ENCODE measurements around the gene COL21A1. TPM values are rescaled to one million over a fixed set of nuclear protein-coding genes. Genes with fewer than 3 reads are reported as not detected.

The COL21A1 gene
- total RNA-seq, 2 experiments from 2014 or later: not detected

DNA sequence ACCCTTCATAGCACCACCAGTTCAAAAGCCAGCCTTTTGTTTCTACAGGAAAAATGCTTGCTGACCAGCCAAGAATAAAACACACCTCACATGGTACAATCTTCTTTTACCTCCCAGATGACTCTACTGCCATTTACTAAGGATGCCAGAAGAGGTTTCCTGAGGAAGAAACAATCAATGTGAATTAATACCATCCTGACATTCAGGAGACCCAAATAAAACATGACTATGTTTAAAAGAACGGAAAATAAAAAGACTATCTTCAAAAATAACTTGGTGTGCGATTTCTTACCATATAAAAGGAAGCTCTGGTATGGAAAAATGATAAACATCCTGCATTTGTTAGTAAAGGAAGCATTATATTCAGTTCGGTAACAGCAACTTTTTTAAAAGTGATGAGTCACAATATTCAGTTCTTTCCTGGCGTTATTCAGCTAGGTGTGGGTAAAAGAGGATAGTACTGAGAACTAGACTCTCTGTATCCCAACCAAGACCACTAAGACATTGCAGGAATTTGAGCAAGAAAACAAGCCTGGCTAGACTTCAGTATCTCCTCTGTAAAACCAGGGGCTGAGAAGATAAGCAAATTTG lies 16.3 kb downstream of the COL21A1 start:
- no peaks in the 10 kb centered on the region for H3K9me3 ChIP-seq (ENCODE audit: control insufficient read depth in 1 of 2, insufficient read depth in 1 of 2, low read length in 2 of 2)
- intact Hi-C loops (cut with DNase I, micrococcal nuclease): no loop called here
- ChIA-PET POLR2A (no interaction called here), CTCF (no interaction called here)
- H3K4me1 ChIP-seq (ENCODE audit: insufficient read depth, low read length): no peaks in the 10 kb centered on the region
- no peaks in the 10 kb centered on the region for H3K27me3 ChIP-seq (ENCODE audit: control insufficient read depth in 1 of 2, insufficient read depth in 2 of 2, low read length in 2 of 2)
- no peaks in the 10 kb centered on the region for H3K27me3 Mint-ChIP-seq
- no peaks in the 10 kb centered on the region for H3K9me3 Mint-ChIP-seq
- H3K4me3 ChIP-seq (ENCODE audit: low read length): no peak overlapping the region
- H3K4me1 Mint-ChIP-seq (ENCODE audit: low read depth): no peaks in the 10 kb centered on the region
- no peak for DNase-seq
- H3K27ac ChIP-seq (ENCODE audit: low read depth in 1 of 2, low read length in 2 of 2): no peak overlapping the region
- no peak overlapping the region for H3K27ac Mint-ChIP-seq
- no peaks in the 10 kb centered on the region for H3K36me3 Mint-ChIP-seq (ENCODE audit: low read depth)
- no peak overlapping the region for H3K4me3 Mint-ChIP-seq
- ATAC-seq (ENCODE audit: poor library complexity): no peak
- no peaks in the 10 kb centered on the region for H3K36me3 ChIP-seq (ENCODE audit: insufficient read depth, low read length)
- TF ChIP-seq, protein P1, sequence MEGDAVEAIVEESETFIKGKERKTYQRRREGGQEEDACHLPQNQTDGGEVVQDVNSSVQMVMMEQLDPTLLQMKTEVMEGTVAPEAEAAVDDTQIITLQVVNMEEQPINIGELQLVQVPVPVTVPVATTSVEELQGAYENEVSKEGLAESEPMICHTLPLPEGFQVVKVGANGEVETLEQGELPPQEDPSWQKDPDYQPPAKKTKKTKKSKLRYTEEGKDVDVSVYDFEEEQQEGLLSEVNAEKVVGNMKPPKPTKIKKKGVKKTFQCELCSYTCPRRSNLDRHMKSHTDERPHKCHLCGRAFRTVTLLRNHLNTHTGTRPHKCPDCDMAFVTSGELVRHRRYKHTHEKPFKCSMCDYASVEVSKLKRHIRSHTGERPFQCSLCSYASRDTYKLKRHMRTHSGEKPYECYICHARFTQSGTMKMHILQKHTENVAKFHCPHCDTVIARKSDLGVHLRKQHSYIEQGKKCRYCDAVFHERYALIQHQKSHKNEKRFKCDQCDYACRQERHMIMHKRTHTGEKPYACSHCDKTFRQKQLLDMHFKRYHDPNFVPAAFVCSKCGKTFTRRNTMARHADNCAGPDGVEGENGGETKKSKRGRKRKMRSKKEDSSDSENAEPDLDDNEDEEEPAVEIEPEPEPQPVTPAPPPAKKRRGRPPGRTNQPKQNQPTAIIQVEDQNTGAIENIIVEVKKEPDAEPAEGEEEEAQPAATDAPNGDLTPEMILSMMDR (IDR thresholded peaks at IDR 0.05): no peak

- ATAC-seq (ENCODE audit: poor library complexity): no peak
- Histone ChIP-seq H3K4me1 (ENCODE audit: insufficient read depth, low read length) (no peaks in the 10 kb centered on the region), H3K27ac (ENCODE audit: low read depth in 1 of 2, low read length in 2 of 2) (no peak overlapping the region), H3K4me3 (ENCODE audit: low read length) (no peak overlapping the region), H3K27me3 (ENCODE audit: control insufficient read depth in 1 of 2, insufficient read depth in 2 of 2, low read length in 2 of 2) (no peaks in the 10 kb centered on the region), H3K9me3 (ENCODE audit: control insufficient read depth in 1 of 2, insufficient read depth in 1 of 2, low read length in 2 of 2) (no peaks in the 10 kb centered on the region), H3K36me3 (ENCODE audit: insufficient read depth, low read length) (no peaks in the 10 kb centered on the region)
- TF ChIP-seq, protein P1 (IDR thresholded peaks at IDR 0.05): no peak
- CTCF ChIA-PET: no interaction called here
- intact Hi-C loops (cut with DNase I, micrococcal nuclease): no loop called here
- no peaks in the 10 kb centered on the region for H3K9me3 Mint-ChIP-seq
- H3K27ac Mint-ChIP-seq: no peak overlapping the region
- POLR2A ChIA-PET: no interaction called here
- no peaks in the 10 kb centered on the region for H3K4me1 Mint-ChIP-seq (ENCODE audit: low read depth)
- DNase-seq: no peak
- H3K36me3 Mint-ChIP-seq (ENCODE audit: low read depth): no peaks in the 10 kb centered on the region
- no peaks in the 10 kb centered on the region for H3K27me3 Mint-ChIP-seq
- no peak overlapping the region for H3K4me3 Mint-ChIP-seq
Measured at GRCh38 chr6:56227071-56227879, 20.1 kb downstream of the COL21A1 start.

DNA sequence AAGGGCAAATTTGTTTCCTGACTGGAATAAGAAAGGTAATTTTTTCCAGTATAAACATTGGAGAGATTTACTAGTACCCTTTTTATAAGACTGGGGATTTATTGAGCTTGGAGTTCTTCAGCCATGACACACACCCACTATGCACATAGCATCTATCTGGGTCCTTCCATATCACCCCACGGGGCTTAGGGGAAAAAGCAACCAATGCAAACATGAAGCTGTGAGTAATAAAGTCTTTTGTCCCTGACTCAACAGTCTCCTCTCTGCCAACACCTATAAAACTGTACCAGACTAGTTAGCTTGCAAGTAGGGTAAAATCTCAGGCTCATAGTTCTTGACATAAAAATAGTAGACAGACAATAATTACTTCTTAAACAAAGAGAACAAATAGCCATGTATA lies 23.4 kb downstream of the COL21A1 start:
- H3K27me3 Mint-ChIP-seq: no peaks in the 10 kb centered on the region
- no peak overlapping the region for H3K4me3 Mint-ChIP-seq
- intact Hi-C loops (cut with DNase I, micrococcal nuclease): no loop called here
- no peak overlapping the region for H3K4me3 ChIP-seq (ENCODE audit: low read length)
- no peaks in the 10 kb centered on the region for H3K4me1 ChIP-seq (ENCODE audit: insufficient read depth, low read length)
- POLR2A ChIA-PET: no interaction called here
- peaks cover 0 to 4% of the 10 kb centered on the region in 2 experiments for H3K9me3 ChIP-seq (ENCODE audit: control insufficient read depth in 1 of 2, insufficient read depth in 1 of 2, low read length in 2 of 2)
- CTCF ChIA-PET: no interaction called here
- no peak overlapping the region for H3K27ac ChIP-seq (ENCODE audit: low read depth in 1 of 2, low read length in 2 of 2)
- H3K27me3 ChIP-seq (ENCODE audit: control insufficient read depth in 1 of 2, insufficient read depth in 2 of 2, low read length in 2 of 2): no peaks in the 10 kb centered on the region
- ATAC-seq (ENCODE audit: poor library complexity) (no peak), DNase-seq (no peak)
- H3K27ac Mint-ChIP-seq: no peak overlapping the region
- H3K36me3 Mint-ChIP-seq (ENCODE audit: low read depth): no peaks in the 10 kb centered on the region
- H3K36me3 ChIP-seq (ENCODE audit: insufficient read depth, low read length): no peaks in the 10 kb centered on the region
- no peaks in the 10 kb centered on the region for H3K4me1 Mint-ChIP-seq (ENCODE audit: low read depth)
- TF ChIP-seq, protein P1 (IDR thresholded peaks at IDR 0.05): no peak
- no peaks in the 10 kb centered on the region for H3K9me3 Mint-ChIP-seq
